ENCODE measurements around the gene FAM20C. TPM values are rescaled to one million over a fixed set of nuclear protein-coding genes. Genes with fewer than 3 reads are reported as not detected.

The FAM20C gene
- total RNA-seq, 1 experiment from 2014 or later = 8.8 TPM

- no peaks in the 10 kb centered on the region for H3K9me3 Mint-ChIP-seq (ENCODE audit: unreplicated experiment)
- no peaks in the 10 kb centered on the region for H3K4me1 Mint-ChIP-seq (ENCODE audit: insufficient read depth, unreplicated experiment)
- CTCF ChIA-PET = no interaction called here
- intact Hi-C loops (cut with micrococcal nuclease) = no loop called here
- H3K27me3 Mint-ChIP-seq (ENCODE audit: insufficient read depth, unreplicated experiment) = no peaks in the 10 kb centered on the region
- TF ChIP-seq CTCF (IDR thresholded peaks at IDR 0.05; ENCODE audit: unreplicated experiment) = no peak
- peaks cover 32% of the 10 kb centered on the region for H3K36me3 Mint-ChIP-seq (ENCODE audit: insufficient read depth, unreplicated experiment)
- H3K27ac Mint-ChIP-seq (ENCODE audit: low read depth, unreplicated experiment) = no peak overlapping the region
- DNase-seq (ENCODE audit: unreplicated experiment) = no peak
- H3K4me3 Mint-ChIP-seq (ENCODE audit: unreplicated experiment) = no peak overlapping the region
- POLR2A ChIA-PET = no interaction called here
- BruUV-seq (replicated peaks) = no TSS peak
Measured at GRCh38 chr7:251446-252175, 59.2 kb downstream of the FAM20C start.

- DNase-seq (ENCODE audit: unreplicated experiment) = no peak
- TF ChIP-seq CTCF (IDR thresholded peaks at IDR 0.05; ENCODE audit: unreplicated experiment) = no peak
- Mint-ChIP-seq H3K9me3 (ENCODE audit: unreplicated experiment) (no peaks in the 10 kb centered on the region), H3K36me3 (ENCODE audit: insufficient read depth, unreplicated experiment) (peaks cover 36% of the 10 kb centered on the region), H3K27me3 (ENCODE audit: insufficient read depth, unreplicated experiment) (no peaks in the 10 kb centered on the region), H3K4me1 (ENCODE audit: insufficient read depth, unreplicated experiment) (no peaks in the 10 kb centered on the region), H3K4me3 (ENCODE audit: unreplicated experiment) (no peak overlapping the region), H3K27ac (ENCODE audit: low read depth, unreplicated experiment) (no peak overlapping the region)
- intact Hi-C loops (cut with micrococcal nuclease) = no loop called here
- ChIA-PET CTCF (interaction anchor here (0.6 kb wide), 1 partner anchor 531 kb away, joined by 4 read pairs; no protein-coding TSS in a partner anchor), POLR2A (no interaction called here)
- BruUV-seq (replicated peaks) = no TSS peak
Measured at GRCh38 chr7:252216-252965, 60.0 kb downstream of the FAM20C start.

- intact Hi-C loops (cut with micrococcal nuclease) = no loop called here
- no peak for TF ChIP-seq CTCF (IDR thresholded peaks at IDR 0.05; ENCODE audit: unreplicated experiment)
- Mint-ChIP-seq H3K36me3 (ENCODE audit: insufficient read depth, unreplicated experiment) (peaks cover 40% of the 10 kb centered on the region), H3K4me3 (ENCODE audit: unreplicated experiment) (no peak overlapping the region), H3K9me3 (ENCODE audit: unreplicated experiment) (no peaks in the 10 kb centered on the region), H3K27me3 (ENCODE audit: insufficient read depth, unreplicated experiment) (no peaks in the 10 kb centered on the region), H3K4me1 (ENCODE audit: insufficient read depth, unreplicated experiment) (no peaks in the 10 kb centered on the region), H3K27ac (ENCODE audit: low read depth, unreplicated experiment) (no peak overlapping the region)
- no peak for DNase-seq (ENCODE audit: unreplicated experiment)
- no TSS peak for BruUV-seq (replicated peaks)
- CTCF ChIA-PET = no interaction called here
- POLR2A ChIA-PET = no interaction called here
Measured at GRCh38 chr7:252981-253380, 60.6 kb downstream of the FAM20C start.

GRCh38 chr7:253581-254336, 61.4 kb downstream of the FAM20C start:
- TF ChIP-seq CTCF (IDR thresholded peaks at IDR 0.05; ENCODE audit: unreplicated experiment) = no peak
- ChIA-PET CTCF (no interaction called here), POLR2A (interaction anchor here (0.7 kb wide), 1 partner anchor 196 kb away, joined by 3 read pairs; no protein-coding TSS in a partner anchor)
- H3K4me3 Mint-ChIP-seq (ENCODE audit: unreplicated experiment) = no peak overlapping the region
- no peak for DNase-seq (ENCODE audit: unreplicated experiment)
- peaks cover 45% of the 10 kb centered on the region for H3K36me3 Mint-ChIP-seq (ENCODE audit: insufficient read depth, unreplicated experiment)
- BruUV-seq (replicated peaks) = no TSS peak
- no peaks in the 10 kb centered on the region for H3K4me1 Mint-ChIP-seq (ENCODE audit: insufficient read depth, unreplicated experiment)
- H3K27ac Mint-ChIP-seq (ENCODE audit: low read depth, unreplicated experiment) = no peak overlapping the region
- H3K27me3 Mint-ChIP-seq (ENCODE audit: insufficient read depth, unreplicated experiment) = no peaks in the 10 kb centered on the region
- intact Hi-C loops (cut with micrococcal nuclease) = no loop called here
- H3K9me3 Mint-ChIP-seq (ENCODE audit: unreplicated experiment) = no peaks in the 10 kb centered on the region
